NCI-H1092 treated with DMSO at 0.1 percent for 48 hours (cell line): ENCODE data around the gene MAPK6.
"Not testable (repeated sequence)": the region's sequence is repeated elsewhere in the genome, so short reads cannot be mapped to it uniquely, and the experiment has no call there.

ENCODE experiments used
- DNase-seq: peaks from one replicate; lab custom pipeline; 2025; lab: John Stamatoyannopoulos, UW

Gene MAPK6

DNA sequence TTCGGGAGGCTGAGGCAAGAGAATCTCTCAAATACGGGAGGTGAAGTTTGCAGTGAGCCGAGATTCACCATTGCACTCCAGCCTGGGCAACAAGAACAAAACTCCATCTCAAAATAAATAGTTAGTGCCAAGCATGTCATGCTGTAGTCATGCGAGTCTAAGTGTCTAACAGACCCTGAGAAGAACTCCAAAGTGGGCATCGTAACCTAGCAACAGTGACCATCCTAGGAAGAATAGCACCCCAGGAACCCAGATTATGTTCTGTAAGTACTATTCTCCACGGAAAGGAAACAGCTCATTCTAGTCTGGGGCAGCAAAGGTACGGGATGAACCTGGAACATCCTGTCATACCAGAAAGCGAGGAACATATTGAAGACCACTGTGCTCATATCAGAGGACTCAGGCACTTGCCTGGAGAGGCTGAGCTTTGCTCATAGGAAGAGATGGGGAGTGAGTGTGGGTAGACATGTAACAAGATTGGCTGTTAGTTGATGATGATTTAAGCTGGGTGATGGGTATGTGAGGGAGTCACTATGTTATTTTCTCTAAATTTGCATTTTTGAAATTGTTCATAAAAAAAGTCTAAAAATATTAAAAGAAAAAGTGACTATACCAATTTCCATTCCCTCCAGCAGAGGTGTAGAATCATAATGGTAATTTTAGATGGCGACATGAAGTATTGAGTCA lies 61.8 kb downstream of the MAPK6 start:
- no peak for DNase-seq

DNA sequence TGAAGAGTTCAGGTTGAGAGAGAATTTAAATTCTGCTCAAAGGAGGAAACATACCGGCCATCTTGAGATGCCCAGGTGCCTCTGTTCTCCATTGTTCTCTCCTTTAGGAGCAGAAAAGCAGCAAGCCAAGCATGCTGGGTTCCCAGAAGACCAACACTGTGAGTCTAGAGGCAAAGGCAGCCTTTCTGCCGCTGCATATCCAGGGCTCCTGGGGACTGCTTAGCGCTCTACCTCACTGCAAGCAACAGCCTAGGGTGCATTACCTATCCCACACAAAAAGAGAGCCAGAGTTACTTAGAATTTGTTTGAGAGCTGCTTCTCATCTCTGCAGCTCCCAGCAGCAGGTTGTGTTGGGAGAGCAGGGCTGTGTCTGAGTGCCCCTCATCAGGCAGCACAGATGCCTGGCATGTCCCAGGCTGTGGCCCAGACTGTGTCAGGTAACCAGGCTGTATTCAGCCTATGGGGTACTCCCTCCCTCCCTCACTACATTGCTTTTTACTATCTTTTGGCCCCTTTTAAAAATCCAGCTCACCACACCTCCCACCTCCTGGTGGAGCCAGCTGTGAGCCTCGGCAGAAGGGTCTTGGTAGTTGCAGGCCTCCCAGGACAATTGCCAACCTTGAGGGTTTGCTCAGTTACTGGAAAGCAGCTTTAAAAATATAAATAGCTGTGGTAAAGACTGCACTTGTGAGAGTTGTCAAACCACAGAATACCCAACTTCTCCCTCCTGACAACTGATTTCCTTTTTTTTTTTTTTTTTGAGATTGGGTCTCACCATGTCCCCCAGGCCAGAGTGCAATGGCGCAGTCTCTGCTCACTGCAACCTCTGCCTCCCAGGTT lies 63.4 kb downstream of the MAPK6 start:
- no peak for DNase-seq

GRCh38 chr15:52083037-52083359 lies 64.0 kb downstream of the MAPK6 start:
- DNase-seq: not testable (repeated sequence)

DNA sequence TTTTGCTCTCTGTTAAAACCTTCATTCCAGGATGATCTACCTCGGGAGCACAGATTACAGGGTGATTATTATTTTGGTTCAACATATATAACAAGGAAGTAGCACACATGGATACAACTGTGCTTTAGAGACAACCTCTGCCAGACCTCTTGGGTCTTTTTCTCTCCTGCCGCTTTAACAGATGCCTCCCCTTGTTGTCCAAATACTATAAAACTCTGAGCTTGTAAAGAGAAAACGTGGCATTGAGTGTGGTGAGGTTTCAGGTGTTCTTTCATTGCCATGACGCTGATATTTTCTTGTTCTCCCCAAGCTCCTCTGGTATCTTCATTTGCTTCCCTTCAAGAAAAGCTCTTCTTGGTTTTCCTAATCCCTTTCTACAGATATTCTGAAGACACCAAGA lies 64.6 kb downstream of the MAPK6 start:
- no peak for DNase-seq

- DNase-seq: no peak
Observed at GRCh38 chr15:52085299-52085698, 66.3 kb downstream of the MAPK6 start.

GRCh38 chr15:52086011-52086786 lies 67.2 kb downstream of the MAPK6 start:
- DNase-seq: no peak

DNA sequence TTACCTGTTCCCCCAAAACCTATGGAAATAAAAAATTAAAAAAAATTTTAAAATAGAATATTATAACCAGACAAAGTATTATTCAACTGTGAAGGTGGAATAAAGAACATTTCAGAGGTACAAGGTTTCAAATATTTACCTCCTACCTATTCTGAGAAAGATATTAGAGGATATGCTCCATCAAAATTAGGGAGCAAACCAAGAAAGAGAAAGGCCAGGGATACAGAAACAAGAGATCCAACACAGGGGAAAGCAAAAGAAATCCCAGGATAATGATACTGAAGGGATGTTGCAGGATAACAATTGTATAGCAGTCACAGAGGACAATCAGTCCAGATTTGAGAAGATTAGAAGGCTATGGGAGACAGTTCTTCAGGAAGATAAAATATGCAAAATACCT lies 71.2 kb downstream of the MAPK6 start:
- DNase-seq: no peak

DNA sequence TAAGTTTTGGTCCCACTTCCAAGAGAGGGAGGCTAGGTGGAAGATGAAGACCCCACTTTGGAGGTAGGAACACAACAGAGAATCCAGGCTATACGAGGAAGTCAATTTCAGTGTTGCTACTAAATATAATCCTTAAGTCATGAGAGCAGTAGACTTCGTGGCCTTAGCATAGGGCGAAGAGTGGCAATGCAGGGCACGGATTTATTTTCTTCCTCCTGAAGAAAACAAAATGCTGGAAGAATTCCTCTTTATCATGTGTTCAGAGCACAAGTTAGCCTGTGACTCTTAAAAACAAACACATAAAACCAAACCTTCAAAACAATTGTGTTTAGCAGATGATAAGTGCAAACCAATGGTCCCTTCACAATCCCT lies 74.1 kb downstream of the MAPK6 start:
- no peak for DNase-seq

DNA sequence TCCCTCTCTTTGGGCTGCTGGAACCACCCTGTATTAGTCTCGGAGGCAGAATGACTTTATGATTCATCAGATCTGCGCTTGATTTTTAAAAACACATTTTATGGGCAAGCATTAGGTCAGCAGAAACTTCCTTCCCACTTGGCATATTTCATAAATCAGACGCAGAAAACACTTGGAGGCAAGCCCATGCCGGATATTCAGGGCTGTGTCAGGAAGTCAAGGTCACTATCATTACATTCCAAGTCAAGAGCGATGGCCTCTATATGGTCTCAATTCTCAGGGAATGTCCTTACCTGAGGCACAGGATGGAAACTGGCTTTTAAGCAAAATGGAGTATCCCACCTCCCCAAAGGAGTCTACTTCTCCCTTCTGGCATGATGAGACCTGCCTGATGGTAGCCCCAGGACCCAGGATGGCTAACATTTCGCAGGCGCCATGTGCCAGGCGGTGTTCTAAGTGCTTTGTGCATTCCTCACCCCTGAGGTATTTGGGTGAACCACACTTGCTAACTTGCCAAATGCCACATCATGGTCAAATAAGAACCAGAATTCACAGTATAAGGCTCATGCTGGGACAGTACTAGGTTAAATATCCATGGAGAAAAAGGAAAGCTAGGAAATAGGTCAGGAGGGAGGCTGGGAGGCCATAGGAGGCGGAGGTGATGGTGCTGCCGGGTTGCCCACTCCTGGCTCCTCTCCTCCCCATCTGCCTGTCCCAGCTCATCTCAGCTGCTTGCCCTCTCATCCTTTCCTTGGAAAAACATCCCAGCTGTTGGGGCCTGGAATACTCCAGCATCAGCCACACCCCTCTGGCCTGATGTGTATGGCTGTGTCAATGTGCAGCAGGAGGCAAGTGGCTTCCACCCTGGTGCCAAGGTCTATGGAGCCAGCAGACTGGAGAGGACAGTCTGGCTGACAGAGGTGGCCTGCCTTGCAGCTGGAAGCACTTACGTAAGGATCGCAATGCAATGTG lies 74.8 kb downstream of the MAPK6 start:
- DNase-seq: no peak

DNA sequence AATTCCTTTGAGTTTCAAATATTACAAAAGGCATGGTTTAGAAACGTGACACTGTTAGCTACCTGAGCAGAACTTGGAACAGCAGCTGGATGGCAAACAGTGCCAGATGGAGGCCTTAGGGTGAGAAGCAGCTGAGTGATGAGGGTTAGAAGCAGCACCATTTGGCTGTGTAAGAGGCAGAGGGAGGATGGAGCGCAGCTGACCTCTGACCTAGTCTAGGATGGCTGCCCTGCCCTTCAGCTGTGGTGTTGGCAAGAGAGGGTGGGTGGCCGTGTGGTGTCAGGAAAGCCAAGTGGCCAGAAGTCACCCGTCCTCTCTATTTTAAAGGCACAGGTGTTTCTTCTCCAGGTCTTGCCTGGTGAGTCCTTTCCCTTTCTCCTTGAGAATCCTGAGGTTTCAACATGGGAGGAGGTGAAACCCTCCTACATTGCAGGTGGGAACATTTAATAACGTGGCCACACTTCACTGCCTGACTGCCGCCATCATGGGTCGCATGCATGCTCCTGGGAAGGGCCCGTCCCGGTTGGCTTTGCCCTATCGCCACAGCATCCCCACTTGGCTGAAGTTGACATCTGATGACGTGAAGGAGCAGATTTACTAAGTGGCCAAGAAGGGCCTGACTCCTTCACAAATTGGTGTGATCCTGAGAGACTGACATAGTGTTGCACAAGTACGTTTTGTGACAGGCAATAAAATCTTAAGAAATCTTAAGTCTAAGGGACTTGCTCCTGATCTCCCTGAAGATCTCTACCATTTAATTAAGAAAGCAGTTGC lies 76.0 kb downstream of the MAPK6 start:
- no peak for DNase-seq

DNA sequence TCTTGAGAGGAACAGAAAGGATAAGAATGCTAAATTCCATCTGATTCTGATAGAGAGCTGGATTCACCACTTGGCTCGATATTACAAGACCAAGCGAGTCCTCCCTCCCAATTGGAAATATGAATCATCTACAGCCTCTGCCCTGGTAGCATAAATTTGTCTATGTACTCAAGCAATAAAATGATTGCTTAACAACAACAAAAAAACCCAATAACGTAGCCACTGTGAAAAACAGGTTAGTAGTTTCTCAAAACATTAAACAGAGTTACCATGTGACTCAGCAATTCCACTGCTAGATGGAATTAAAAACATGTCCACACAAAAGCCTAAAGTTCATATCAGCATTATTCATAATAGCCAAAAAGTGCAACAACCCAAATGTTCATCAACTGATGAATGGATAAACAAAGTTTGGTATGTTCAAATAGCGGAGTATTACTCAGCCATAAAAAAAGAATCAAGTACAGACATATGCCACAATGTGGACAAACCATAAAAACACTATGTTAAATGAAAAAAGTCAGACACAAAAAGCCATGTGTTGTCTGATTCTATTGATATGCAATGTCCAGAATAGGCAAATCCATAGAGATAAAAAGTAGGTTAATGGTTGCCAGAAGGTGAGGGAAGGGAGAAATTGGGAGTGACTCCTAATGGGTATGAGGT lies 76.7 kb downstream of the MAPK6 start:
- no peak for DNase-seq

GRCh38 chr15:52096536-52096935 lies 77.5 kb downstream of the MAPK6 start:
- DNase-seq: not testable (repeated sequence)

GRCh38 chr15:52097180-52097579 lies 78.2 kb downstream of the MAPK6 start:
- no peak for DNase-seq

- DNase-seq: no peak
Observed at GRCh38 chr15:52098323-52098722, 79.3 kb downstream of the MAPK6 start.

GRCh38 chr15:52099651-52100272 lies 80.7 kb downstream of the MAPK6 start:
- no peak for DNase-seq

- no peak for DNase-seq
Observed at GRCh38 chr15:52100807-52101442, 81.9 kb downstream of the MAPK6 start.

DNA sequence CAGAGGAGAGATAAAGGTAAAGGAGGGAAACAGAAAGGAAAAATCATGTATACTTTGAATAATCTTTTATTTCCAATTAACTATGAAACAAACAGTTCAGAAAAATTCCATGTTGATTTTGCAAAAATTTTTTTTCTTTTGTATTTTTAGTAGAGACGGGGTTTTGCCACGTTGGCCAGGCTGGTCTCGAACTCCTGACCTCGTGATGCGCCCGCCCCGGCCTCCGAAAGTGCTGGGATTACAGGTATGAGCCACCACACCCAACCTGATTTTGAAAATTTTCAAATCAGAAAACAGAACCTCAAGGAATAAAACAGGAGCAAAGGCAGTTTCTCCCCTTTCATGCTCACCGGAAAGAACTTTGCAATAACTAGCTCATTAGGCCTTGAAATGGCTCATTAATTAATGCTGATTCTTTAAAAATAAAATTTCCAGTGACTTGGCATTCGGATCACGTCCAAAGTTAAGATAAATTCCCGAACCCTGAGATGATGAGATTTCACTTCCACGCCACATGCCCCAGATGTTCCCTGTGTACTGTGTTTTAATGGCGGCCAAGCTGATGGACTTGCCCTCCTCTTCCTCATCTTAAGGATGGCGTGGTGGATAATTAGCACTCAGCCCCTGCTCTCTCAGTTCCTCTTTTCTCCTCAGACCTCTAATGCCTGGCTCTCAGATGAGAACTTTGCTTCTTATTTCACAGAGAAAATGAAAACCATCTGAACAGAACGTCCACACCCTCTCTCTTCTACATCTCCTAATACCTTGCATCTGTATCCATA lies 82.7 kb downstream of the MAPK6 start:
- DNase-seq: no peak

GRCh38 chr15:52102463-52102862 lies 83.4 kb downstream of the MAPK6 start:
- DNase-seq: no peak
